ENCODE data around the gene RUNX2. TPM values are rescaled to one million over a fixed set of nuclear protein-coding genes. Genes with fewer than 3 reads are reported as not detected.
"Not testable (repeated sequence)": the region's sequence is repeated elsewhere in the genome, so short reads cannot be mapped to it uniquely, and the experiment has no call there.

Gene RUNX2
- polyA plus RNA-seq, 4 donors, result 2.5 to 2.9 (median 2.8) TPM

DNA sequence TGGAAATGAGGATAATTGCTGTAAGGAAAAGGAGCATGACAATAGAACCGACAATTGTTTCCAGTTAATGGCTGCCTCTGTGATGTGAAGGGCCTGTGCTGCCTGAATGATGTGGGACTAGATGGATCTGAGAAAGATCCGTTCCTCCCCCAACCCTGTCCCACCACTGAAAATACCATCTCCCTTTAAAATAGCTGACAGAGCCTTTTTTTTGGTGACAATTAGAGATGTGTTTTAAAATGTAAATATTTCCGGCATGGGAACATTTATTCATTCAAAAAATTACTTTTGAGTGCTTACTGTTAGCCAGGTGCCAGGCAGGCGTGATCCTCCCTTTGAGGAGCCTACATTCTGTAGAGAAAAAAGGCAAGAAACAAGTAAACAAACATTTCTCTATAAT is 122.0 kb downstream of the RUNX2 start:
- DNase-seq (ENCODE audit: low read depth in 4 of 4, low spot score in 3 of 4), result no peak

DNA sequence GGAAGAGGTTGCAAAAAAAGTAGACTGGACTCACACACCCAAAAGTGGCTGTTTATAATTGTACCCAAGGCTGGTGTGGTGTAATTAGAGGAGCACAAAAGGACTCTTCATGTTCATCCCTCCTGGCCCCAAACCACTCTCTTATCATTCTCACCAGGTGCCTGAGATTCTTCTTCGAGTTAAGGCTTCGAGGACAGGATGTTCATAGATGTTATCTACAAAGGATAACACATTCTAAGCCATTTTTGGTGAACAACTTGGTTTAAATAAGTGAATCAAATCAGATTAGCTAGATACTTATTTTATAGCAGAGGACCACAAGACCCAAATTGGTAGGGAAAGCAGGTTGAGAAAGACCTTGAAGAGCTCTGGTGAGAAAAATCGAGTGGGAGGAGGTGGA is 122.7 kb downstream of the RUNX2 start:
- DNase-seq (ENCODE audit: low read depth in 4 of 4, low spot score in 3 of 4), result no peak

DNA sequence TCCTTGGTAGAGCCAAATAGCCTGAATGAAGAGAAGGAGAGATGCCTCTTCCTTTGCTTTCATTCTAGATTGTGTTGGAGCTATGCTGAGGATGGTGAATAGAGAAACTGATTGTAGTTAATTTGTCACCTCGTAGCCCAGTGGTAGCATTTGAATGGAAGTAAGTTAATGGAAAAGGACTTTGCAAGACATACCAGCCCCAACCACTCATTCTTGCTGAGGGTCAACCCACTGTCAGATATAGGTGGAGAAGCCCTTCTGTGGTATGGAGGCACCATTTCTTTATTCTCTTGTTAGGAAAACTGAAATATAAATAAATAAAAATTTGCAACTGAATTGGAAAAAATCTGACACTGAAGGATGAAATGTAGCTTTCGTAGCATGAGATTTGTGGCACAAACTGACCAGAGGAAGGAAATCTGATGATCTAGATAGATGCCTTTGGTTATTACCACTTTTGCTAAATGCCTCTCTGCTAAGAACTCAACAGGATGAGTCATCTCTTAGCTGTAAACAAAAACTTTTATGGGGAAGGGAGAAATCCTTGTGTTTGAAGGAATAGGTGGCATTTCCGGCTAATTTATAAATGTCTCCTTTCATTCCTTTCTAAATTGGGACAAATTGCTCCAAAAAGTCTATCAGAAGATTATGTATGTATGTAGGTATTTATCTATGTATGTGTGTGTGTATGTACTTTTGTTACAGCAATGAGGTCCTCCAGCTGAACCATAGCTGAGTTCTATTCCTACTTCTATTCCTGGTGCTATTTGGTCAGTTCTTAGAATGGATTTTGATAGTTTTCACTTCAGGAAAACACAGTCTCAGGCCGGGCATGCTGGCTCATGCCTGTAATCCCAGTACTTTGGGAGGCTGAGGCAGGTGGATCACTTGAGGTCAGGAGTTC is 126.1 kb downstream of the RUNX2 start:
- DNase-seq (ENCODE audit: low read depth in 4 of 4, low spot score in 3 of 4), result no peak

DNA sequence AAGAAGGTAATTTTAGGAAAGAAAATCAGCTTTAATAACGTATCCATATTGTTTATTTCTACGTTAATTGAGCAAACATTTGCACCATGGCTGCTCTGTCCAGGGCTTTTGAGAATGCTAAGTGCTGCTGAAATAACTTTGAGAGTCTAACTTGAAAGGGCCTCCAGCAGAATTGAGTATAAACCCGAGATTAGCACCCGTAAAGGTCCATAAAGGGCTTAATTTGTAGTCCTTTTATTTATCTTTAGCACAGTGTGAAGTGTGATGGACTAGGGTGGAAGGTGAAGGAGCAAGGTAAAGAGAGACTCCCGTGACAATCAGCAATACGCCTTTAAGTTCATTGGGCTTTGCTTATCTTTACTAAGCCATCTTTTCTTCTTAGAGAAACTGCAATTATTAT is 127.3 kb downstream of the RUNX2 start:
- DNase-seq (ENCODE audit: low read depth in 4 of 4, low spot score in 3 of 4), result no peak

- DNase-seq (ENCODE audit: low read depth in 4 of 4, low spot score in 3 of 4), result no peak
Measured at GRCh38 chr6:45457141-45457540, 129.0 kb downstream of the RUNX2 start.

DNA sequence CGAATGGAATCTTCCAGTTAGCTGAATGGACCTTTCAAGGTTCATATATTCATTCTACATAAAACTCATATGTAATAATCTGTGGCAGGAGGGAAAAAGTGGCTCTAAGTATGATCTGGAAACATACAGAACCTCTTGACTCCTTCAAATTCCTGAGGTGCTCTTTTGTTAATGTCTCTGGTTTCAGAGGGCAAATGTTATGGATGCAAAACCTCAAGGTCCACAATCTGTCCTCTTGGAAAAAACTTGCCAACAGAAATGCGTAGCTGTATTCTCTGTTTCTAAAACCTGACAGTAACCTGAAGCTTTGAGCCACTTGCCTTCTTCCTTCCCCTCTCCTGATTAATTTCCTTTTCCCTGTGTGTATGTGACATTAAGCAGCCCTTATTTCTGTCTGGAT is 130.5 kb downstream of the RUNX2 start:
- DNase-seq (ENCODE audit: low read depth in 4 of 4, low spot score in 3 of 4), result no peak

GRCh38 chr6:45460166-45460565 is 132.0 kb downstream of the RUNX2 start:
- DNase-seq (ENCODE audit: low read depth in 4 of 4, low spot score in 3 of 4), result no peak

DNA sequence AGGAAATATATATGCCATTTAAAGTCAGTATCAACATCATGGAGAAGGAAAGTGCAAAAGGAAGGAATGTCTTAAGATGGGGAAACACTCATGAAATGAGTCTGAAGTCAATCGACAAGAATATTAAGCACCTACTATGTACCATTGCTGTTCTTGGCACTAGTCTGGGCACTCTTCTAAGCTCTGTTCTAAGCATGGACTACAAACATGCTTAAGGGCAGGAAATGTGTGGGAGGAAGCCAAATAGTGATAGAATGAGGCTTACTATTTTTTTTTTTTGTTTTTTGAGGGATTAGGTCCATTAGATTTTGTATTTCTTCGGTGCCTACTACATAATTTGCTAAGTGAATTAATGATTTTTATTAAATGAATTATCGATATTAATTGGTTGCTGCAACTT is 133.4 kb downstream of the RUNX2 start:
- no peak for DNase-seq (ENCODE audit: low read depth in 4 of 4, low spot score in 3 of 4)

GRCh38 chr6:45462190-45463134 is 134.3 kb downstream of the RUNX2 start:
- DNase-seq (ENCODE audit: low read depth in 4 of 4, low spot score in 3 of 4), result no peak

DNA sequence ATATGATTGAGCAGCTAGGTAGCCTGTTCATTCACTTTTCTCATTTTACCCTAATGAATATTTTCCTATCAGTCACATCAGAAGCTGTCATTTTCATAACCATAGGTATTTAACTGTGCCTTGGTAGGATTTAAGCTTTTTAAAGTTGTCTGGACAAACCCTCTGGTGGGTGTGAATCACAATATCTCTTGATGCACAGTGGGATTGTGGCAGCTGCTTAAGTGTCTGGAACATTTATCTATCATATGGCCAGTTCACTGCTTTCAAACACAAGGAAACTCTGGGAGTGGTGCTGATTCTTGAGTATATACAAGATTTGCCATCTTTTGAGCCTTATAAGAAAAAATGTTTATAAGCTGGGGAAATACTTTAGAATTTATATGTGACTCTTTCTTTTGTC is 136.6 kb downstream of the RUNX2 start:
- DNase-seq (ENCODE audit: low read depth in 4 of 4, low spot score in 3 of 4), result no peak

GRCh38 chr6:45466686-45467085 is 138.6 kb downstream of the RUNX2 start:
- no peak for DNase-seq (ENCODE audit: low read depth in 4 of 4, low spot score in 3 of 4)

DNA sequence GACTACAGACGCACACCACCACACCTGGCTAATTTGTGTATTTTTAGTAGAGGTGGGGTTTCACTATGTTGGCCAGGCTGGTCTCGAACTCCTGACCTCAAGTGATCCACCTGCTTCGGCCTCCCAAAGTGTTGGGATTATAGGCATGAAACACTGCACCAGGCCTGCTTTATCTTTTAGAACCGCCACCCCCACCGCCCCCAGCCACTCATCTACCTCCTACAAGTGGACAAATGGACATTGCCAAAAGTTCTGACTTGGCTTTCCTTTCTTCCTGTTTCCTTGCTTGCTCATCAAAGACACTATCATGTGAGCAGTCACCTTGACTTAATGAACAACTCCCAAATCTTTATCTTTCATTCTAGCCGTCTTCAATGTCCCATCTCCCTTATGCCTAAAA is 139.3 kb downstream of the RUNX2 start:
- DNase-seq (ENCODE audit: low read depth in 4 of 4, low spot score in 3 of 4), result not testable (repeated sequence)

DNA sequence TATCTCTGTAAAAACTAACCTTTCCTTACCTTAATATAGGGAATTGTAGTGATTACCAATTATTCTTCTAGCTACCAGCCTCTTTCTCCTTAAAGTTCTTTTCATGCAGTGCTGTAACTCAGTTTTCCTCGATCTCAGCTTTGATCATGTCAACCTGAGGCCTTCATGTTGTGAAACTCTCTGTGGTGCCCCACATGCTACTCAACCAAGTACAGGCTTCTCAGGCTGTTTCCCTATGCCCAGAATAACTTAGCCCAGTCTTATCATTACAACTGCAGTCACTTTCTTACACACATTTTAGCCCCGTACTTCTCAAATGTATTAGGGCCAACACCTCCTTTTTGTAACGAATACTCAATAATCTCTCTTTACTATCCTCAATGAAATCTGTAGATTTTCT is 139.7 kb downstream of the RUNX2 start:
- no peak for DNase-seq (ENCODE audit: low read depth in 4 of 4, low spot score in 3 of 4)

DNA sequence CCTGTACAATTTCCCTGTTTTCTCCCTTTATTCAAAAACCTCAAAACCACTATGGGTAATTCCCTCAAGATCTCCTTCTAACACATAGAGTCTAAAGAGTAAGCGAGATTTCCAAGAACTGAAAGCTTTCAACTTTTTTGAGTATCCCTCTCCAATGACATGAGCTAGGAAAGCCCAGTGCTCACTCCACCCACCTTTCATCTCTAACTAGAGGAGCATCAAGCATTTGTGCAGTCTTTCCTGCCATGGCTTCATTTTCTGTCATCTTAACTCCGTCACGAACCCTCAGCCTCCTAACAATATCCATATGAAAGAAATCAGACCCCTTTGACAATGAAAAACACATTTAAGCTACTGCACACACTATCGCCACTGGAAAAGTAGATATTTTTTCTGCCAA is 141.5 kb downstream of the RUNX2 start:
- DNase-seq (ENCODE audit: low read depth in 4 of 4, low spot score in 3 of 4), result no peak

- DNase-seq (ENCODE audit: low read depth in 4 of 4, low spot score in 3 of 4), result no peak
Measured at GRCh38 chr6:45470131-45470738, 142.1 kb downstream of the RUNX2 start.

GRCh38 chr6:45472382-45472781 is 144.3 kb downstream of the RUNX2 start:
- DNase-seq (ENCODE audit: low read depth in 4 of 4, low spot score in 3 of 4), result no peak

GRCh38 chr6:45473121-45473993 is 145.2 kb downstream of the RUNX2 start:
- DNase-seq (ENCODE audit: low read depth in 4 of 4, low spot score in 3 of 4), result no peak

- no peak for DNase-seq (ENCODE audit: low read depth in 4 of 4, low spot score in 3 of 4)
Measured at GRCh38 chr6:45474376-45474775, 146.2 kb downstream of the RUNX2 start.

GRCh38 chr6:45476341-45476740 is 148.2 kb downstream of the RUNX2 start:
- no peak for DNase-seq (ENCODE audit: low read depth in 4 of 4, low spot score in 3 of 4)

DNA sequence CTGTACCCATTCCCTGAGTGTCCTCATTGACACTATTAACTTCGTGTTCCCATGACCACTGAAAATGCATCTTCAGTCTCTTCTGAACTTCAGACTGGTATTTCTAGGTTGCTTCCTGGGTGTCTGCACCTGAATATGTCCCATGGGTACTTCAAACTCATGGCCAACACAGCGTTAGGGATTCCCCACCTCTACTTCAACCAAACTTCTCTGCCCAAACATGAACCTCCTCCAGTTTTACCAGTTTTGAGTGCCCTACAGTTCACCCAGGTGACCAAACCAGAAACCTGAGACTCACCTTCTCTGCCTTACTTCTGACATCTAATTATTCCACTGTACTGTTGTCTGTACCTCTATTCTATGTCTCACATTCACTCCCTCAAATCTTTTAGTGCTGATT is 149.1 kb downstream of the RUNX2 start:
- DNase-seq (ENCODE audit: low read depth in 4 of 4, low spot score in 3 of 4), result no peak

Data from right renal pelvis (tissue), 4 donors.